HepG2 (cell line): Measurements from ENCODE around the gene SLC25A22. TPM values are rescaled to one million over a fixed set of nuclear protein-coding genes. Genes with fewer than 3 reads are reported as not detected.
A peak's percentile ranks its signal among the peaks of the same experiment; 100 is the strongest.

ENCODE experiments used
- E2F1 ChIP-seq: sonication (generic); formaldehyde crosslinking; IDR thresholded peaks from 2 replicates; pipeline ENCODE4 v1.5.0; 2020; ENCODE audit warnings: missing genetic modification reagents
- FOXA3 ChIP-seq: IDR thresholded peaks from 2 replicates; pipeline ENCODE4 v1.6.1; 2016; ENCODE audit warnings: missing genetic modification reagents, missing compliant biosample characterization
- HNRNPL ChIP-seq: fragments of 200-400 bp; formaldehyde crosslinking; IDR thresholded peaks from 2 replicates; pipeline ENCODE4 v1.6.1; 2017; ENCODE audit warnings: mild to moderate bottlenecking, low read depth, low read length
- HNRNPLL ChIP-seq: fragments of 200-400 bp; formaldehyde crosslinking; IDR thresholded peaks from 2 replicates; pipeline ENCODE4 v1.6.1; 2017; ENCODE audit warnings: mild to moderate bottlenecking, low read depth, low read length; ENCODE audit not compliant: poor library complexity, severe bottlenecking
- KMT2A ChIP-seq: sonication (generic); formaldehyde crosslinking; IDR thresholded peaks from 2 replicates; pipeline ENCODE4 v1.4.0; 2020; ENCODE audit warnings: missing genetic modification reagents
- MIXL1 ChIP-seq: IDR thresholded peaks from 2 replicates; pipeline ENCODE4 v1.6.1; 2016
- MYNN ChIP-seq: sonication (generic); formaldehyde crosslinking; IDR thresholded peaks from 2 replicates; pipeline ENCODE4 v1.4.0; 2020; ENCODE audit warnings: mild to moderate bottlenecking, low read depth, missing genetic modification reagents
- POGZ ChIP-seq: sonication (generic); formaldehyde crosslinking; IDR thresholded peaks from 2 replicates; pipeline ENCODE4 v1.4.0; 2020; ENCODE audit warnings: mild to moderate bottlenecking, missing genetic modification reagents
- RAD21 ChIP-seq: fragments of 450-650 bp; formaldehyde crosslinking; IDR thresholded peaks from 2 replicates; pipeline ENCODE4 v1.5.0; 2020; ENCODE audit warnings: mild to moderate bottlenecking
- RFXANK ChIP-seq: IDR thresholded peaks from 2 replicates; pipeline ENCODE4 v1.6.1; 2016
- SOX6 ChIP-seq, 2 experiments: fragments of 450-650 bp in 1 of 2; sonication (generic) in 1 of 2; formaldehyde crosslinking in 1 of 2; IDR thresholded peaks; 2 replicates each; pipeline versions ENCODE4 v1.4.0 to v1.6.1; 2017 to 2020; ENCODE audit warnings: antibody characterized with exemption in 1 of 2, mild to moderate bottlenecking in 1 of 2, missing genetic modification reagents in 1 of 2
- SPEN ChIP-seq: sonication (generic); formaldehyde crosslinking; IDR thresholded peaks from 2 replicates; pipeline ENCODE4 v1.5.1; 2020; ENCODE audit warnings: low read depth, mild to moderate bottlenecking, missing genetic modification reagents
- THRA ChIP-seq: sonication (generic); formaldehyde crosslinking; IDR thresholded peaks from 2 replicates; pipeline ENCODE4 v1.4.0; 2020; ENCODE audit warnings: missing genetic modification reagents, borderline replicate concordance
- UBTF ChIP-seq: sonication (generic); formaldehyde crosslinking; IDR thresholded peaks from 2 replicates; pipeline ENCODE4 v1.4.0; 2020; ENCODE audit warnings: mild to moderate bottlenecking, missing genetic modification reagents
- ZBTB49 ChIP-seq: sonication (generic); formaldehyde crosslinking; IDR thresholded peaks from 2 replicates; pipeline ENCODE4 v1.4.0; 2020; ENCODE audit warnings: missing genetic modification reagents, borderline replicate concordance
- ZNF12 ChIP-seq: sonication (generic); formaldehyde crosslinking; IDR thresholded peaks from 2 replicates; pipeline ENCODE4 v1.5.0; 2020; ENCODE audit warnings: missing genetic modification reagents
- ZNF124 ChIP-seq: sonication (generic); formaldehyde crosslinking; IDR thresholded peaks from 2 replicates; pipeline ENCODE4 v1.4.0; 2020; ENCODE audit warnings: missing genetic modification reagents
- ZNF136 ChIP-seq: sonication (generic); formaldehyde crosslinking; IDR thresholded peaks from 2 replicates; pipeline ENCODE4 v1.8.1; 2022; ENCODE audit warnings: low read depth, mild to moderate bottlenecking, moderate library complexity, missing genetic modification reagents
- ZNF598 ChIP-seq: sonication (generic); formaldehyde crosslinking; IDR thresholded peaks from 2 replicates; pipeline ENCODE4 v1.5.1; 2020; ENCODE audit warnings: mild to moderate bottlenecking, missing genetic modification reagents, borderline replicate concordance
- ZNF790 ChIP-seq: sonication (generic); formaldehyde crosslinking; IDR thresholded peaks from 2 replicates; pipeline ENCODE4 v1.8.0; 2022; ENCODE audit warnings: missing genetic modification reagents, mild to moderate bottlenecking, borderline replicate concordance
- ZNF878 ChIP-seq: sonication (generic); formaldehyde crosslinking; IDR thresholded peaks from 2 replicates; pipeline ENCODE4 v1.8.1; 2023; ENCODE audit warnings: mild to moderate bottlenecking, missing genetic modification reagents, moderate library complexity
- polyA plus RNA-seq, 8 experiments: library from polyadenylated mRNA; depleted of rRNA in 3 of 8; stranded (reverse) in 7 of 8; unstranded in 1 of 8; fragments of >200 nt; fragmentation: Illumina TruSeq in 4 of 8; extraction: Trizol in 4 of 8; gene quantifications; 2 replicates each; pipeline versions ENCODE4 v1.2.1 to v1.2.3, GENCODE V29; 2011 to 2016; ENCODE audit warnings: low read depth in 4 of 8, missing spikeins in 1 of 8, mixed read lengths in 1 of 8; ENCODE audit not compliant: insufficient read depth in 1 of 8
- total RNA-seq, 5 experiments: library from RNA; depleted of rRNA; stranded (reverse); fragments of >200 nt; fragmentation: Illumina TruSeq; extraction: Trizol; gene quantifications; 2 replicates each; pipeline ENCODE4 v1.2.3, GENCODE V29; 2016; ENCODE audit warnings: low read depth in 1 of 5

Gene SLC25A22
- total and polyA plus RNA-seq, 2 of the 13 experiments (the other 11 are each of a cell fraction or from before 2014, with no cell fraction given) = 12.4 to 19.2 TPM

- TF ChIP-seq UBTF (CRISPR knock-in tag) (peak; percentile 78), KMT2A (CRISPR knock-in tag) (peak; percentile 84), ZNF598 (peak; percentile 62; the same call in 1 of the 2 replicates), SOX6 (IDR thresholded peaks at IDR 0.05) (no peak), SOX6 (CRISPR knock-in tag; IDR thresholded peaks at IDR 0.05) (peak; percentile 52; the same call in 1 of the 2 replicates), RFXANK (CRISPR knock-in tag) (no peak), POGZ (CRISPR knock-in tag) (peak; percentile 58; the same call in 1 of the 2 replicates), FOXA3 (CRISPR knock-in tag) (0 out of 2 replicates have a peak, but pooled peaks have one; percentile 4), E2F1 (CRISPR knock-in tag) (peak; percentile 71), ZBTB49 (no peak), ZNF790 (CRISPR knock-in tag) (peak; percentile 38; the same call in 1 of the 2 replicates), ZNF12 (CRISPR knock-in tag) (0 out of 2 replicates have a peak, but pooled peaks have one; percentile 16), SPEN (CRISPR knock-in tag) (peak; percentile 35; the same call in 1 of the 2 replicates), MIXL1 (no peak), ZNF878 (no peak), ZNF124 (CRISPR knock-in tag) (no peak), MYNN (CRISPR knock-in tag) (no peak), HNRNPL (no peak), RAD21 (CRISPR knock-in tag) (peak; percentile 12; the same call in 1 of the 2 replicates), ZNF136 (CRISPR knock-in tag) (peak; percentile 25; the same call in 1 of the 2 replicates), HNRNPLL (peak; percentile 86), THRA (CRISPR knock-in tag) (peak; percentile 28)
These were observed 50.7 kb downstream of the SLC25A22 start, which contains the start of gene TALDO1 (continued) for GRCh38 chr11:747158-748006.
